ENCODE measurements around the gene NOL11.
"Not testable (repeated sequence)": the region's sequence is repeated elsewhere in the genome, so short reads cannot be mapped to it uniquely, and the experiment has no call there.

The NOL11 gene

GRCh38 chr17:67711916-67712315 lies 5.8 kb upstream of the NOL11 start:
- no peak for DNase-seq (ENCODE audit: low spot score)

DNA sequence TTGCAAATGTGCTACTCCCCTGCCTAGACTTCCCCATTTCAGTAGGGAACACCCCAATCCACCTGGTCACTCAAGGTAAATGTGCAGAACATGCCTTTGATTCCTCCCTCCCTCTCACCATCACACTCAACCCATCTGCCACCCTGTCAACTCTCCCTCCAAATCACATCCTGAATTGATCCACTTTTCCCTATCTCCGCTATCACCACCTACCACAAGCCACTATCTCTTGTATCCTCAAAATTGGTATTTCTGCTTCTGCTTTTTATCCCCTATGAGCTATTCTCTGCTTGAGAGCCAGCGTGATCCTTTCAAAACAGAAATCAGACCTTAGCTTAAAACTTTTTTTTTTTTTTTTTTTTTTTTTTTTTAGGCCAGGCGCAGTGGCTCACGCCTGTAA lies 5.4 kb upstream of the NOL11 start:
- no peak for DNase-seq (ENCODE audit: low spot score)

DNA sequence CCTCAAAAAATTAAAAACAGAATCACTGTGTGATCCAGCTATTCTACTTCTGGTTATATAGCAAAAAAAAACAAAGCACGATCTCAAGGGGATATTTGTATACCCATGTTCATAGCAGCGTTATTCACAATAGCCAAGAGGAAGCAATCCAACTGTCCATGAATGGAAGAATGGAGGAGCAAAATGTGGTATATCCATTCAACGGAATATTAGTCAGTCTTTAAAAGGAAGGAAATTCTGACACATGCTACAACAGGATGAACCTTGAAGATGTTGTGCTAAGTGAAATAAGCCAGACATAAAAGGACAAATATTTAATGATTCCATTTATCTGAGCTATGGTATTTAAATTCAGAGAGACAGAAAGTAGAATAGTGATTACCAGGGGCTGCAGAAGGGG lies 4.6 kb upstream of the NOL11 start:
- no peak for DNase-seq (ENCODE audit: low spot score)

DNA sequence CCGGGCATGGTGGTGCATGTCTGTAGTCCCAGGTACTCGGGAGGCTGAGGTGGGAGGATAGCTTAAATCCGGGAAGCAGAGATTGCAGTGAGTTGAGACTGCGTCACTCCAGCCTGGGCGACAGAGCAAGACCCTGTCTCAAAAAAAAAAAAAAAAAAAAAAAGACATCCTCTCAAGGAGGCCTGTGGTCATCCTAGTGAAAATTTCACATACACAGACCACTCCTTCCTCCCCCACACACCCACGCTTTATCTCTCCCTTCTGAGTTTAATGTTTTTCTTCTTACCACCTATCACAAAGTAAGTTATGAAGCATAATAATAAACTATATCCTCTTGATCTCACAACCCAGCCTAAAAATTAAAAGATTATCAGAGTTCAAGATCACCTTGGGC lies 1.3 kb upstream of the NOL11 start:
- DNase-seq (ENCODE audit: low spot score) = no peak

- DNase-seq (ENCODE audit: low spot score) = no peak
Observed at GRCh38 chr17:67717192-67717623, 528 bp upstream of the NOL11 start.

GRCh38 chr17:67718325-67718941 lies 697 bp downstream of the NOL11 start:
- peak; percentile 40 for DNase-seq (ENCODE audit: low spot score)

- peak; percentile 35 for DNase-seq (ENCODE audit: low spot score)
Observed at GRCh38 chr17:67725373-67725791, 7.6 kb downstream of the NOL11 start.

- no peak for DNase-seq (ENCODE audit: low spot score)
Observed at GRCh38 chr17:67725807-67726206, 8.1 kb downstream of the NOL11 start.

DNA sequence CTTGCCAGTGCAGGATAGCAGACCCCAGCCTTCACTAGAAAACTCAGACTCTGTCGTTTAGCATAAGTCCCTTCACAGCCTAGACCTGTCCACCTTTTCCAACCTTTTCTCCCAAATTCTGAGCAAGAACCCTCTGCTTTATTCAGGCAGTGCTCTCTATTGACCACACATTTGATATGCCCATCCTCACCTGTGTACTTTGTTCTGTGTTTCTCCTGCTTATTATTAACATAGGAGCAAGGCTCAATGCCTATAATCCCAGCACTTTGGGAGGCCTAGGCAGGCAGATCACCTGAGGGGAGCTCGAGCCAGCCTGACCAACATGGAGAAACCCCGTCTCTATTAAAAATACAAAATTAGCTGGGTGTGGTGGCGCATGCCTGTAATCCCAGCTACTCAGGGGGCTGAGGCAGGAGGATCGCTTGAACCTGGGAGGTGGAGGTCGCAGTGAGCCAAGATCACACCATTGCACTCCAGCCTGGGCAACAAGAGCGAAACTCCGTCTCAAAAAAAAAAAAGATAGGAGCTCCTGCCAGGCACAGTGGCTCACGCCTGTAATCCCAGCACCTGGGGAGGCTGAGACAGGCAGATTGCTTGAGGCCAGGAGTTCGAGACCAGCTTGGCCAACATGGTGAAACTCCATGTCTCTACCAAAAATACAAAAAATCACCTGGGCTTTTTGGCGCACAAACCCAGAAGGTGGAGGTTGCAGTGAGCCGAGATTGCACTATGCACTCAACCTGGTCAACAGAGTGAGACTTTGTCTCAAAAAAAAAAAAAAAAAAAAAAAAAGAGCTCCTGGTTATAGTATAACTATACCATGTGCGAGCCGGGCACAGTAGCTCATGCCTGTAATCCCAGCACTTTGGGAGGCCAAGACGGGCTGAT lies 9.7 kb downstream of the NOL11 start:
- DNase-seq (ENCODE audit: low spot score) = not testable (repeated sequence)

GRCh38 chr17:67729903-67730302 lies 12.2 kb downstream of the NOL11 start:
- no peak for DNase-seq (ENCODE audit: low spot score)

DNA sequence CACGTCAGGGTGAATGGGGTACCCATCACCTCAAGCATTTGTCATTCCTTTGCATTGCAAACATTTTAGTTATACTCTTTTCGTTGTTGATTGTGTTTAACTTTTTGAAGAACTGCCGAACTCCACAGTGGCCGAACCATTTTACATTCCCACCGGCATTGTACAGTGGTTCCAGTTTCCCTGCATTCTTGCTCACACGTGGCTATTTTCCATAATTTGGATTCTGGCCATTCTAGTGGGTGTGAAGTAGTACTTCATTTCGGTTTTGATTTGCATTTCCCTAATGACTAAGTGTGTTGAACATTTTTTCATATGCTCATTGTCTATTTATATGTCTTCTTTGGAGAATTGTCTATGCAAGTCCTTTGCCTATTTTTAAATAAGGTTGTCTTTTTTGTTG lies 13.0 kb downstream of the NOL11 start:
- DNase-seq (ENCODE audit: low spot score) = no peak

DNA sequence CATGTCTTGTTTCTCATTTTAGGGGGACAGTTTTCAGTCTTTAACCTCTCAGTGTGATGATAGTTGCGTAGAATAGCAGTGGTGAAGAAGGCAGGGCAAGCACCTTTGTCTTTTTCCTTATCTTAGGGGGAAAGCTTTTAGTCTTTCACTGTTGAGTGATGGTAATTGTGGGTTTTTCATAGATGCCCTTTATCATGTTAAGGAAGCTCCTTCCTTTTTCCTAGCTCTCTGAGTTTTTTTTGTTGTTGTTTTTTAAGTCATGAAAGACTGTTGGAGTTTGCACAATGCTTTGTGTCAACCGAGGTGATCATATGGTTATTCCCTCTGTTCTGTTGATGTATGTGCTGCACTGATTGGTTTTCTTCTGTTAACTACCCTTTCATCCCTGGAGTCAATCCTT lies 15.7 kb downstream of the NOL11 start:
- no peak for DNase-seq (ENCODE audit: low spot score)

GRCh38 chr17:67737145-67737544 lies 19.4 kb downstream of the NOL11 start:
- no peak for DNase-seq (ENCODE audit: low spot score)

GRCh38 chr17:67742025-67742424 lies 24.3 kb downstream of the NOL11 start:
- DNase-seq (ENCODE audit: low spot score) = no peak

GRCh38 chr17:67746704-67747571 lies 29.2 kb downstream of the NOL11 start:
- DNase-seq (ENCODE audit: low spot score) = no peak

DNA sequence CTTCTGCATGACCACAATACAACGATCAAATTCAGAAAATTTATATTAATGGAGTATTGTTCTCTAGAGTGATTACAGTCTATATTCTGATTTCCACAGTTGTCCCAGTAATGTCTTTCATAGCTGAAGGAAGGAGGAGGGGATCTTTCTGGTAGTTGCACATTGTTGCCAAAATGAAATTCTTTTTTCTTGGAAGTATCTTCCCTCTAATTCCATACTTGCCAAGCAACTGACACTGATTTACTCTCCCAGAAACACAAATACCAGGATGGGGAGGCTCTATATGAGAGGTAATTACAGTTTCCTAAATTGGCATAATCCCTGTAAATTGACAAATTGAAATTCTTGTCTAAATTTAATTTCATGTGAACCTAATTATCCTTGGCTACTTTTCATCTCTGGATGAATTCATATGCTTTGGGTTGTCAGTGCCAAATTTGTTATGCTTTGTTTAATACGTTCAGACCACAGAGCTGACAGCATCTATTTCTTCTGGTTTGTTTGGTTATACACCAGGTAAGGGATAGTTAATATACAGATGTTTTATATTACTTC lies 30.0 kb downstream of the NOL11 start:
- no peak for DNase-seq (ENCODE audit: low spot score)

GRCh38 chr17:67750067-67750466 lies 32.3 kb downstream of the NOL11 start:
- DNase-seq (ENCODE audit: low spot score) = no peak

GRCh38 chr17:67751101-67752074 lies 33.7 kb downstream of the NOL11 start:
- no peak for DNase-seq (ENCODE audit: low spot score)

GRCh38 chr17:67752160-67752559 lies 34.4 kb downstream of the NOL11 start:
- DNase-seq (ENCODE audit: low spot score) = not testable (repeated sequence)

DNA sequence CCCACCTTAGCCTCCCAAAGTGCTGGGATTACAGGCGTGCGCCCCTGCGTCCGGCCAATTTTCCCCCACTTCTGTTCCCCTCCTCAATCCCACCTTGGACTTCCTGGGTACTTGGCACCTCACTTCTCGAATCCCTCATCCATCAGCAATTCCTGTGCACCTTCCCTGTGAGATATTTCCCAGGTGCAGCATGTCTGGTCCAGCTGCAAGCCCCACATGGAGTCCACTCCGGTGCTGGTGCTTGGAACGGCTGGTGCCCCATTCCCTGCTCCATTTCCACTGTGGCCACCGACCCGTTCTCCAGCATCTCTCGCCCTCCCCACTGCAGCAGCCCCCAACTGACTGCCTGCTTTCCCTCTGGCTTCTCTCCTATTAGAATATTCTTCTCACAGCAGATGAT lies 35.3 kb downstream of the NOL11 start:
- no peak for DNase-seq (ENCODE audit: low spot score)

DNA sequence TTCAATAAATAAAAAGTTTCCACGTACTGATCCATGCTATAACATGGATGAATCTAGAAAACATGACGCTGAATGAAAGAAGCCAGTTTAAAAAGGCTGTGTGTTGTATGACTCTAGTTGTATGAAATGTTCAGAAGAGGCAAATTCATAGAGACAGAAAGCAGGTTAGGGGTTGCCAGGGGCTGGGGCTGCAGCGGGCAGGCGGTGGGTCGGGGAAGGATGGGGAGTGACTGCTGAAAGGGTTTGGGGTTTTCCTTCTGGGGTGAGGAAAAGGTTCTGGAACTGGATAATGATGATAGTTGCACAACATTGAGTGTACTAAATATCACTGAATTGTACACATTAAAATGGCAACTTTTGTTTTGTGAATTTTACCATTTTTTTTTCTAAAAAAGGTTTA lies 36.3 kb downstream of the NOL11 start:
- DNase-seq (ENCODE audit: low spot score) = no peak
